ENCODE results near the gene ATG9A.
A peak's percentile ranks its signal among the peaks of the same experiment; 100 is the strongest.

ATG9A gene

GRCh38 chr2:219210196-219210885, 19.1 kb downstream of the ATG9A start:
- ChIA-PET CTCF (no interaction called here), POLR2A (ENCODE audit: low non-redundant PET) (no interaction called here)
- no peak for DNase-seq (ENCODE audit: low spot score)
- peak overlapping the region; percentile 93 for H3K27ac ChIP-seq
- TF ChIP-seq CTCF (conservative IDR thresholded peaks at IDR 0.05; ENCODE audit: low read depth), result no peak

- TF ChIP-seq CTCF (conservative IDR thresholded peaks at IDR 0.05; ENCODE audit: low read depth), result no peak
- ChIA-PET CTCF (interaction anchor here (0.6 to 1.3 kb wide), 4 partner anchors 12 to 311 kb away, joined by 3 to 5 read pairs (median 4); partner anchors contain the start of gene NHEJ1), POLR2A (ENCODE audit: low non-redundant PET) (no interaction called here)
- H3K27ac ChIP-seq, result peak overlapping the region; percentile 93
- DNase-seq (ENCODE audit: low spot score), result no peak
Observed at GRCh38 chr2:219209236-219210195, 19.9 kb downstream of the ATG9A start.

- DNase-seq (ENCODE audit: low spot score), result peak; percentile 36
- H3K27ac ChIP-seq, result peak overlapping the region; percentile 93
- no peak for TF ChIP-seq CTCF (conservative IDR thresholded peaks at IDR 0.05; ENCODE audit: low read depth)
- CTCF ChIA-PET, result interaction anchor here (0.6 to 1.3 kb wide), 3 partner anchors 48 to 309 kb away, joined by 3 to 4 read pairs (median 3); partner anchors contain the start of gene NHEJ1
- POLR2A ChIA-PET (ENCODE audit: low non-redundant PET), result interaction anchor here (0.8 kb wide), 1 partner anchor 21 kb away, joined by 3 read pairs; the partner anchor contains the start of genes ANKZF1 and ATG9A
Observed at GRCh38 chr2:219207884-219208740, 21.3 kb downstream of the ATG9A start.

GRCh38 chr2:219207134-219207883, 22.1 kb downstream of the ATG9A start:
- peak; percentile 85 for DNase-seq (ENCODE audit: low spot score)
- peak overlapping the region; percentile 93 for H3K27ac ChIP-seq
- CTCF ChIA-PET, result interaction anchor here (0.7 to 1.7 kb wide), 2 partner anchors 38 to 87 kb away, joined by 3 to 7 read pairs; partner anchors contain the start of gene STK16
- TF ChIP-seq CTCF (conservative IDR thresholded peaks at IDR 0.05; ENCODE audit: low read depth), result no peak
- POLR2A ChIA-PET (ENCODE audit: low non-redundant PET), result interaction anchor here (1.7 kb wide), 1 partner anchor 12 kb away, joined by 6 read pairs; the partner anchor contains the start of gene ABCB6

- CTCF ChIA-PET, result interaction anchor here (0.6 to 1.7 kb wide), 4 partner anchors 22 to 88 kb away, joined by 3 to 7 read pairs (median 3); partner anchors contain the start of gene STK16
- peak; percentile 96 for DNase-seq (ENCODE audit: low spot score)
- POLR2A ChIA-PET (ENCODE audit: low non-redundant PET), result interaction anchor here (0.6 to 1.7 kb wide), 5 partner anchors 11 to 103 kb away, joined by 3 to 6 read pairs (median 4); partner anchors contain the start of gene ABCB6
- H3K27ac ChIP-seq, result peak within 1 kb of the TSS; percentile 93
- TF ChIP-seq CTCF (conservative IDR thresholded peaks at IDR 0.05; ENCODE audit: low read depth), result no peak
Observed at GRCh38 chr2:219206328-219207133, 22.9 kb downstream of the ATG9A start, which contains the start of gene ZFAND2B. Gene ZFAND2B (plus strand): TSS chr2:219206782. CDS start chr2:219206988, 206 bp downstream.

All from RWPE1 (cell line).